Esophagus (tissue), 2 donors: ENCODE data around the gene PCDH9. TPM values are rescaled to one million over a fixed set of nuclear protein-coding genes. Genes with fewer than 3 reads are reported as not detected.
"Not testable (repeated sequence)": the region's sequence is repeated elsewhere in the genome, so short reads cannot be mapped to it uniquely, and the experiment has no call there.

Source experiments
- H3K27ac ChIP-seq, 2 donors: one replicate each; pipeline ENCODE4 v1.5.1; 2013; ENCODE audit warnings: low read depth in 2 of 2, mild to moderate bottlenecking in 2 of 2, inconsistent platforms in 1 of 2, low read length in 1 of 2, moderate library complexity in 1 of 2
- H3K27me3 ChIP-seq, 2 donors: one replicate each; pipeline ENCODE4 v1.6.1; 2013; ENCODE audit warnings: low read length in 2 of 2, control low read depth in 1 of 2, mild to moderate bottlenecking in 1 of 2; ENCODE audit not compliant: insufficient read depth in 2 of 2, control insufficient read depth in 1 of 2
- H3K36me3 ChIP-seq, 2 donors: one replicate each; pipeline ENCODE4 v1.6.1; 2013; ENCODE audit warnings: low read length in 1 of 2; ENCODE audit not compliant: control insufficient read depth in 2 of 2, insufficient read depth in 2 of 2
- H3K4me1 ChIP-seq, 2 donors: one replicate each; pipeline ENCODE4 v1.6.1; 2013; ENCODE audit warnings: low read length in 1 of 2; ENCODE audit not compliant: control insufficient read depth in 2 of 2, insufficient read depth in 2 of 2
- H3K4me3 ChIP-seq, 2 donors: one replicate each; pipeline ENCODE4 v1.5.1; 2013; ENCODE audit warnings: low read length in 2 of 2, mild to moderate bottlenecking in 2 of 2, low read depth in 1 of 2, moderate library complexity in 1 of 2
- H3K9me3 ChIP-seq, 2 donors: one replicate each; pipeline ENCODE4 v1.6.1; 2013; ENCODE audit warnings: mild to moderate bottlenecking in 2 of 2, low read depth in 1 of 2, low read length in 1 of 2, moderate library complexity in 1 of 2; ENCODE audit not compliant: control insufficient read depth in 2 of 2, insufficient read depth in 1 of 2
- whole genome bisulfite sequencing, 2 donors: extraction: QIAGEN DNeasy Blood & Tissue Kit; methylation state at CpG; one replicate each; pipeline ENCODE4 v1.1.7; 2013; 5-methylcytosine and 5-hydroxymethylcytosine counted together
- polyA plus RNA-seq, 2 donors: library from polyadenylated mRNA; stranded (reverse); fragments of 200-250 nt; gene quantifications; one replicate each; pipeline ENCODE4 v1.2.3, GENCODE V29; 2013
- donor health status: healthy with polysubstance abuse.
- donor health status: Bipolar disorder and iron deficiency.

The PCDH9 gene
- polyA plus RNA-seq, 2 donors = 0.12 to 0.14 TPM

DNA sequence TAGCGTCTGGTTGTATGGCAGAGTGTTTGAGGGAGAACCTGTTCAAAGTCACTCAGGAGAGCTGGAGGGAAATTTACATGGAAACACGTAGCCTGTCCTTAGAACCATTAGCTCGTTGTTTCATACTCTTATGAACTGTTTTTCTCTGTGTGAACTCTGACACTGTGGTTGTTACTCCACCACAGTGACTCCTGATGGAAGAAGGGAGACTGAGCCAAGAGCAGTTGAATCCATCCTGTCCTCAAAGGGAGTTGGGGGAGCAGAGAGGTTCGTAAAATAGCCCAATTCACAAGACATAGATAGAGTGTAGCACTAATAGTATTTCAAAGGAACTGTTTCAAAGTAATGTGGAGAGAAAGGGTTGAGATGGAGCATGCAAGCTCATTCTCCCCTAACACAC, 964.8 kb downstream of the PCDH9 start:
- no peaks in the 10 kb centered on the region for H3K9me3 ChIP-seq
- H3K36me3 ChIP-seq = no peaks in the 10 kb centered on the region
- H3K27me3 ChIP-seq = no peaks in the 10 kb centered on the region
- H3K4me1 ChIP-seq = no peaks in the 10 kb centered on the region
- no peak overlapping the region for H3K4me3 ChIP-seq
- 57 to 61% methylated on average over 4 of the region's 4 CpGs for WGBS, 2 donors
- H3K27ac ChIP-seq = no peak overlapping the region

GRCh38 chr13:66264971-66265370, 965.2 kb downstream of the PCDH9 start:
- WGBS, 2 donors = 43 to 67% methylated on average over 5 of the region's 5 CpGs

DNA sequence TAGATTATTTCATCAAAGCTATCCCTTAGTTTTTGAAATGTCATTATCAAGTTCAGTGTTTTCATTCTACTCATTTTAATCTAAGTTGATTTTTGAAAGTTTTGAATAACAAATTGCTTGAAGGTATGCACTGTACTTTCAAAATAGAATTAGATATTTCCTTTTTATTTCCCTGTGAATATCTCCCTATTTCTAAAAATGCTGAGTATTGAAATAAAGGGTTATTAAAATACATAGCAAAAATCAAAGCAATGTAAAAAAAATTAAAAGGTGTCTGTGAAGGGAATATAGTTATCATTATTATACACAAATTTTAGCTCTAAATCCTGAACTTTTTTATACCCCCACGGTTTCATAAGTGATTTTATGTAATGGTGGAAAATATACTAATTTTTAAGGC, 967.8 kb downstream of the PCDH9 start:
- H3K27ac ChIP-seq = no peak overlapping the region
- WGBS, 2 donors = 85% methylated on average over 1 of the region's 1 CpG
- H3K4me3 ChIP-seq = no peak overlapping the region
- H3K4me1 ChIP-seq = no peaks in the 10 kb centered on the region
- H3K9me3 ChIP-seq = no peaks in the 10 kb centered on the region
- no peaks in the 10 kb centered on the region for H3K27me3 ChIP-seq
- no peaks in the 10 kb centered on the region for H3K36me3 ChIP-seq

More at GRCh38 chr13:66264971-66265370, 965.2 kb downstream of the PCDH9 start:
- Histone ChIP-seq H3K4me1 (no peaks in the 10 kb centered on the region), H3K27me3 (no peaks in the 10 kb centered on the region), H3K9me3 (no peaks in the 10 kb centered on the region), H3K27ac (no peak overlapping the region), H3K36me3 (no peaks in the 10 kb centered on the region), H3K4me3 (no peak overlapping the region)

DNA sequence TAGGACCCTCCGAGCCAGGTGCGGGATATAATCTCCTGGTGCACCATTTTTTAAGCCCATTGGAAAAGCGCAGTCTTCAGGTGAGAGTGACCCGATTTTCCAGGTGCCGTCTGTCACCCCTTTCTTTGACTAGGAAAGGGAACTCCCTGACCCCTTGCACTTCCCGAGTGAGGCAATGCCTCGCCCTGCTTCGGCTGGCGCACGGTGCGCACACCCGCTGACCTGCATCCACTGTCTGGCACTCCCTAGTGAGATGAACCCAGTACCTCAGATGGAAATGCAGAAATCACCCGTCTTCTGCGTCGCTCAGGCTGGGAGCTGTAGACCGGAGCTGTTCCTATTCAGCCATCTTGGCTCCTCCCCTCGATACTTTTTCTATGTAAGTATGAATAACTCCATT, 970.7 kb downstream of the PCDH9 start:
- not testable (repeated sequence) for H3K27ac ChIP-seq, H3K27me3 ChIP-seq, H3K36me3 ChIP-seq, H3K4me1 ChIP-seq, H3K9me3 ChIP-seq, H3K4me3 ChIP-seq
- 95 to 97% methylated on average over 17 of the region's 17 CpGs for WGBS, 2 donors
